Measurements from ENCODE around the gene KRTAP12-3. TPM values are rescaled to one million over a fixed set of nuclear protein-coding genes. Genes with fewer than 3 reads are reported as not detected.
"Not testable (repeated sequence)": the region's sequence is repeated elsewhere in the genome, so short reads cannot be mapped to it uniquely, and the experiment has no call there.

KRTAP12-3 gene, protein sequence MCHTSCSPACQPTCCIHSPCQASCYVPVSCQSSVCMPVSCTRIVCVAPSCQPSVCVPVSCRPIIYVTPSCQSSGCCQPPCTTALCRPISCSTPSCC
- not detected for total RNA-seq
- polyA plus RNA-seq: not detected
- 0 to 0.71 (median 0) reads per million in 6 experiments for total RNA-seq

DNA sequence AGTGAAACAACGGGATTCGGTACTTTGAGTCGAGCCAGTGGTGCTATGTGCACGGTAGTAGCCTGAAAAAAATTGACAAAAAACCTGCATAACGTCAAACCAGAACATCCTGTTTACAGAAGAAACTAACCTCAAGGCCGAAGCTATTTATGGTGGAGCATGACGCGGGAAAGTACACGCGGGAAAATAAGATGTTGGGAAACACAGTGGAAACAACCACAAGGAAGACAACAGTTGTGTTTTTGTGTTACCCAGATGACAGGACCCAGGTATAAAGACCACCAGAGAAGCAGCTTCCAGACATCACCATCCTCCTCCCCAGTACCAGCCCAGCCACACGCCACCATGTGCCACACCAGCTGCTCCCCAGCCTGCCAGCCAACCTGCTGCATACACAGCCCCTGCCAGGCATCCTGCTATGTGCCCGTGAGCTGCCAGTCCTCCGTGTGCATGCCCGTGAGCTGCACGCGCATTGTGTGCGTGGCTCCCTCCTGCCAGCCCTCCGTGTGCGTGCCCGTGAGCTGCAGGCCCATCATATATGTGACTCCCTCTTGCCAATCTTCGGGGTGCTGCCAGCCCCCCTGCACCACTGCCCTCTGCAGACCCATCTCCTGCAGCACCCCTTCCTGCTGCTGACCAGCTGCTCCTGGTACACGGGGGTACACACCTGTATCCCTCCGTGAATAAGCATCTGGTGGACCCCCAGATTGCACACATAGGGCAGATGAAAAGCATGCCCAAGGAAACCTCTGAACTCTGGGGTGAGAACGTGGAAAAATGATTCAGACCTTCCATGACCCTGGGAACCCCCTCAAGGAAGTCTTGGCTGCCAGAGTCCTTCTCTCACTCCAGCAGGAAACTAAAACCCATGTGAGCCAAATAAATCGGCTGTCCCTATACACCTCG is at the start of gene KRTAP12-3:
TSS of gene KRTAP12-3 (plus strand) at position 298 of the 906 bp plus-strand sequence. CDS start at position 346, 48 bp downstream.
- POLR2A ChIA-PET: interaction anchor here (0.7 to 3.1 kb wide), 22 partner anchors 9 to 270 kb away, joined by 3 to 19 read pairs (median 4); partner anchors contain the start of genes KRTAP10-11, KRTAP10-5, KRTAP10-9 and PTTG1IP
- peak; percentile 63 to 74 for ATAC-seq
- Mint-ChIP-seq H3K4me1 (peaks cover 38 to 71% (median 68%) of the 10 kb centered on the region in 4 donors), H3K9me3 (peaks cover 4 to 51% (median 24%) of the 10 kb centered on the region in 9 donors), H3K27ac (peak within 1 kb of the TSS; percentile 91 to 99 (median 97)), H3K36me3 (peaks cover 2 to 28% (median 17%) of the 10 kb centered on the region in 3 donors), H3K4me3 (peak within 1 kb of the TSS; percentile 48 to 87 (median 82)), H3K27me3 (peaks cover 0 to 3% (median 0%) of the 10 kb centered on the region in 5 donors)
- DNase-seq: peak; percentile 48 to 93 (median 78)

DNA sequence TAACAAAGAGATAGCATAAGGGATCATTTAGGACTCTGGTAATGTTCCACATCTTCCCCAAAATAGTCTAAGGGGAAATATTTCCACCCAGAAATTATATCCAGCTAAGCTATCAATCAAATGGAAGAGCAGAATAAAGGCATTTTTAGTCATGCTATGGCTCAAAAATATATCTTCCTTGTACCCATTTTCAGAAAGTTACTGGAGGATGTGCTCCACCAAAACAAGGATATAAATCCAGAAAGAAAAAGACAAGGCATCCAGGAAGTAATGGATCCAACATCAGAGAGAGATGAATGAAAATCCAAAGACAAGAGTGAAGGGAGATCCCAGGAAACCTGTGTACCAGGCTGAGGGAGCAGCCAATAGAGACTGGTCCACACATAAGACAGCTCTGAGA is 48.5 kb upstream of the KRTAP12-3 start:
- peaks cover 10 to 32% (median 23%) of the 10 kb centered on the region in 9 donors for H3K9me3 Mint-ChIP-seq
- no peak overlapping the region for H3K27ac Mint-ChIP-seq
- H3K36me3 Mint-ChIP-seq: peaks cover 0 to 18% (median 14%) of the 10 kb centered on the region in 3 donors

GRCh38 chr21:44610157-44610843 is 47.4 kb upstream of the KRTAP12-3 start:
- Mint-ChIP-seq H3K9me3 (peaks cover 7 to 32% (median 23%) of the 10 kb centered on the region in 9 donors), H3K27ac (peak overlapping the region in 1 of 10 donors; percentile 53), H3K36me3 (peaks cover 0 to 14% (median 14%) of the 10 kb centered on the region in 3 donors), H3K4me1 (peaks cover 3 to 21% (median 10%) of the 10 kb centered on the region in 4 donors)
- H3K4me3 Mint-ChIP-seq, POLR2A ChIA-PET, DNase-seq, ATAC-seq, H3K27me3 Mint-ChIP-seq: not testable (repeated sequence)

More for the DNA sequence above, 48.5 kb upstream of the KRTAP12-3 start:
- DNase-seq: no peak
- Mint-ChIP-seq H3K4me1 (peaks cover 0 to 14% (median 6%) of the 10 kb centered on the region in 4 donors), H3K4me3 (peak overlapping the region in 1 of 10 donors; percentile 38), H3K27me3 (peaks cover 0 to 4% (median 0%) of the 10 kb centered on the region in 5 donors)
- POLR2A ChIA-PET: no interaction called here
- ATAC-seq: no peak

DNA sequence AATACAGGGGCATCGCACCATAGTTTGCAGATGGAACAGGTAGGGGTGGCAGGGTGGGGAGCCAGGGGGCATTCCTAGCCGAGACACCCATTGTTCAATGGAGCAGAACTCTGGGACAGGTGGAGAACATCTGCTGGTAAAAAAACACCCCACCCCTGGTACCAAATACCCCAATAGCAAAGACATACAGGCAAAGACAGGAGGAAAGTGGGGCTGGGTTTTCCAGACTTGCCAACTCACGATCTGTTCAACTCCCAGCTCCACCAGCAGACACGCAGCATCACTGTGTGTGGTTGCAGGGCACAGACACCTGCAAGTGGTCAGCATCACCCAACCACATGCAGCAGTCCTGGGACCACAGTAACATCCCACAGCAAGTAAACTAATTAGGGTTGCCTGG is 46.2 kb upstream of the KRTAP12-3 start:
- no peak for ATAC-seq
- POLR2A ChIA-PET: interaction anchor here (0.7 kb wide), 1 partner anchor 21 kb away, joined by 3 read pairs; no protein-coding TSS in a partner anchor
- H3K36me3 Mint-ChIP-seq: peaks cover 0 to 14% (median 14%) of the 10 kb centered on the region in 3 donors
- H3K9me3 Mint-ChIP-seq: peaks cover 7 to 36% (median 23%) of the 10 kb centered on the region in 9 donors
- peak overlapping the region in 1 of 10 donors; percentile 40 for H3K27ac Mint-ChIP-seq
- no peak overlapping the region for H3K4me3 Mint-ChIP-seq
- peaks cover 0 to 1% (median 0%) of the 10 kb centered on the region in 5 donors for H3K27me3 Mint-ChIP-seq
- H3K4me1 Mint-ChIP-seq: peaks cover 12 to 33% (median 17%) of the 10 kb centered on the region in 4 donors
- no peak for DNase-seq

DNA sequence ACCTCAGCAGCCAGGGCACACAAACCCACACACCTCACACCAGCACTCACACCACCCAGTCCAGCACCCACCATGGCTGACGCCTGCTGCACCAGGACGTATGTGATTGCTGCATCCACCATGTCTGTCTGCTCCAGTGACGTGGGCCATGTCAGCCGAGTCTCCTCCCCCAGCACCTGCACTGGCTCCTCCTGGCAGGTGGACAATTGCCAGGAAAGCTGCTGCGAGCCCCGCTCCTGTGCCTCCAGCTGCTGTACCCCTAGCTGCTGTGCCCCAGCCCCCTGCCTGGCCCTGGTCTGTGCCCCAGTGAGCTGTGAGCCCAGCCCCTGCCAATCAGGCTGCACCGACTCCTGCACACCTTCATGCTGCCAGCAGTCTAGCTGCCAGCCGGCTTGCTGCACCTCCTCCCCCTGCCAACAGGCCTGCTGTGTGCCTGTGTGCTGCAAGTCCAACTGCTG is 45.7 kb upstream of the KRTAP12-3 start, which contains the start of gene KRTAP10-8:
TSS of gene KRTAP10-8 (plus strand) at position 51 of the 458 bp plus-strand sequence. CDS start at position 73, 22 bp downstream.
- H3K36me3 Mint-ChIP-seq: peaks cover 0 to 14% (median 14%) of the 10 kb centered on the region in 3 donors
- H3K27me3 Mint-ChIP-seq: no peaks in the 10 kb centered on the region
- peaks cover 13 to 38% (median 22%) of the 10 kb centered on the region in 4 donors for H3K4me1 Mint-ChIP-seq
- peak within 1 kb of the TSS in 2 of 10 donors; percentile 20 to 26 for H3K4me3 Mint-ChIP-seq
- H3K27ac Mint-ChIP-seq: peak within 1 kb of the TSS in 5 of 10 donors; percentile 13 to 41 (median 21)
- DNase-seq: no peak
- H3K9me3 Mint-ChIP-seq: peaks cover 7 to 36% (median 22%) of the 10 kb centered on the region in 9 donors
- ATAC-seq: no peak
- POLR2A ChIA-PET: no interaction called here

- Mint-ChIP-seq H3K27ac (peak overlapping the region in 4 of 10 donors; percentile 13 to 44 (median 31)), H3K36me3 (peaks cover 0 to 14% (median 14%) of the 10 kb centered on the region in 3 donors), H3K27me3 (no peaks in the 10 kb centered on the region), H3K4me3 (peak overlapping the region in 2 of 10 donors; percentile 20 to 26), H3K4me1 (peaks cover 15 to 45% (median 29%) of the 10 kb centered on the region in 4 donors), H3K9me3 (peaks cover 7 to 36% (median 22%) of the 10 kb centered on the region in 9 donors)
- POLR2A ChIA-PET: no interaction called here
- DNase-seq: no peak
- ATAC-seq: no peak
Observed at GRCh38 chr21:44612669-44613229, 45.0 kb upstream of the KRTAP12-3 start.

GRCh38 chr21:44613386-44614155 is 44.2 kb upstream of the KRTAP12-3 start:
- POLR2A ChIA-PET: no interaction called here
- Mint-ChIP-seq H3K4me1 (peaks cover 20 to 53% (median 37%) of the 10 kb centered on the region in 4 donors), H3K4me3 (no peak overlapping the region), H3K27me3 (no peaks in the 10 kb centered on the region), H3K9me3 (peaks cover 7 to 39% (median 22%) of the 10 kb centered on the region in 9 donors), H3K36me3 (peaks cover 0 to 14% (median 14%) of the 10 kb centered on the region in 3 donors), H3K27ac (no peak overlapping the region)
- DNase-seq (no peak), ATAC-seq (no peak)

- H3K4me3 Mint-ChIP-seq: peak overlapping the region in 1 of 10 donors; percentile 51
- peaks cover 4 to 42% (median 20%) of the 10 kb centered on the region in 9 donors for H3K9me3 Mint-ChIP-seq
- H3K4me1 Mint-ChIP-seq: peaks cover 26 to 59% (median 43%) of the 10 kb centered on the region in 4 donors
Observed at GRCh38 chr21:44614161-44614631, 43.5 kb upstream of the KRTAP12-3 start.

DNA sequence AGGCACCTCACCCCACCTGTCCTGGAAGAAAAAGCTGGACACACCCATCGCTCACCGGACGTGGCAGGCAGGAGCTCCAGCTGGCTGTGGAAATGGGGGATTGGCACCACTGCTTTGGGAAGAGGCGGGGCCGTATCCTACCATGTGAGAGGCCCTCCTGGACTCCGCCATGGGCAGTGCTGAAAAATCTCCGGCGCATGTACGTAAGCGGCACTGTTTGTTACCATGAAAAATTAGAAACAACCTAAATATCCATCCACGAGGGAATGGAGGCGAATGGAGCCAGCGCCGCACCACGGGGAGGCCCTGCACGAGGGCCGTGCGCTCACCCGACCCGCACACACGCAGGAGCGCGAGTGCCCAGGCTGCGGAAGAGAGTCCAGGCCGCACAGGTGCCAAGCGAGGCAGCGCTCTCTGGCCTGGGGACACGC is 42.8 kb upstream of the KRTAP12-3 start:
- peaks cover 0 to 14% (median 13%) of the 10 kb centered on the region in 3 donors for H3K36me3 Mint-ChIP-seq
- H3K27me3 Mint-ChIP-seq: no peaks in the 10 kb centered on the region
- POLR2A ChIA-PET: interaction anchor here (0.7 to 2.7 kb wide), 3 partner anchors 38 to 45 kb away, joined by 5 to 11 read pairs (median 6); partner anchors contain the start of gene KRTAP12-3
- H3K9me3 Mint-ChIP-seq: peaks cover 5 to 42% (median 20%) of the 10 kb centered on the region in 9 donors
- peak overlapping the region in 1 of 10 donors; percentile 83 for H3K27ac Mint-ChIP-seq
- DNase-seq (no peak), ATAC-seq (no peak)
- peaks cover 33 to 67% (median 51%) of the 10 kb centered on the region in 4 donors for H3K4me1 Mint-ChIP-seq
- no peak overlapping the region for H3K4me3 Mint-ChIP-seq

More at GRCh38 chr21:44614161-44614631, 43.5 kb upstream of the KRTAP12-3 start:
- DNase-seq (no peak), ATAC-seq (no peak)
- peak overlapping the region in 2 of 10 donors; percentile 63 to 64 for H3K27ac Mint-ChIP-seq
- peaks cover 0 to 14% (median 13%) of the 10 kb centered on the region in 3 donors for H3K36me3 Mint-ChIP-seq
- no peaks in the 10 kb centered on the region for H3K27me3 Mint-ChIP-seq
- POLR2A ChIA-PET: no interaction called here

- DNase-seq (no peak), ATAC-seq (no peak)
- peaks cover 7 to 40% (median 23%) of the 10 kb centered on the region in 9 donors for H3K9me3 Mint-ChIP-seq
- peaks cover 0 to 17% (median 15%) of the 10 kb centered on the region in 3 donors for H3K36me3 Mint-ChIP-seq
- no peaks in the 10 kb centered on the region for H3K27me3 Mint-ChIP-seq
- peak overlapping the region in 8 of 10 donors; percentile 32 to 94 (median 84) for H3K27ac Mint-ChIP-seq
- H3K4me3 Mint-ChIP-seq: peak overlapping the region in 5 of 10 donors; percentile 24 to 79 (median 67)
- peaks cover 35 to 69% (median 53%) of the 10 kb centered on the region in 4 donors for H3K4me1 Mint-ChIP-seq
- POLR2A ChIA-PET: interaction anchor here (0.7 to 2.7 kb wide), 3 partner anchors 38 to 44 kb away, joined by 5 to 11 read pairs (median 6); partner anchors contain the start of gene KRTAP12-3
Observed at GRCh38 chr21:44615466-44615865, 42.3 kb upstream of the KRTAP12-3 start.
